ENCODE data around the gene GAREM2. TPM values are rescaled to one million over a fixed set of nuclear protein-coding genes. Genes with fewer than 3 reads are reported as not detected.

Gene GAREM2
- total and polyA plus RNA-seq, 4 donors = 0.08 to 0.28 (median 0.16) TPM

- Histone ChIP-seq H3K27me3 (ENCODE audit: control insufficient read depth in 4 of 4, insufficient read depth in 4 of 4, low read length in 3 of 4) (no peaks in the 10 kb centered on the region), H3K36me3 (ENCODE audit: control insufficient read depth in 4 of 4, insufficient read depth in 3 of 4, low read depth in 1 of 4, low read length in 3 of 4) (peaks cover 15 to 67% (median 45%) of the 10 kb centered on the region in 4 donors), H3K4me3 (ENCODE audit: low read depth in 1 of 3, low read length in 3 of 3) (no peak overlapping the region), H3K4me1 (ENCODE audit: control insufficient read depth in 4 of 4, insufficient read depth in 4 of 4, low read length in 3 of 4) (no peaks in the 10 kb centered on the region), H3K9ac (ENCODE audit: low read depth in 1 of 2, low read length in 2 of 2) (no peak overlapping the region), H3K27ac (ENCODE audit: low read depth in 1 of 2, low read length in 2 of 2) (no peak overlapping the region), H3K9me3 (ENCODE audit: control insufficient read depth in 4 of 4, low read length in 3 of 4) (no peaks in the 10 kb centered on the region)
- TF ChIP-seq EGR1 (IDR thresholded peaks at IDR 0.05; ENCODE audit: low read depth in 2 of 2) (no peak), YY1 (IDR thresholded peaks at IDR 0.05) (no peak)
- DNase-seq (ENCODE audit: low spot score) = no peak
- WGBS = 98% methylated on average over 4 of the region's 4 CpGs
Measured at GRCh38 chr2:26216587-26216986, 43.7 kb downstream of the GAREM2 start.

GRCh38 chr2:26217720-26218119 is 44.8 kb downstream of the GAREM2 start:
- peaks cover 8 to 66% (median 41%) of the 10 kb centered on the region in 4 donors for H3K36me3 ChIP-seq (ENCODE audit: control insufficient read depth in 4 of 4, insufficient read depth in 3 of 4, low read depth in 1 of 4, low read length in 3 of 4)

GRCh38 chr2:26223018-26223417 is 50.1 kb downstream of the GAREM2 start:
- DNase-seq (ENCODE audit: low spot score) = no peak
- no peak overlapping the region for H3K4me3 ChIP-seq (ENCODE audit: low read depth in 1 of 3, low read length in 3 of 3)
- H3K9ac ChIP-seq (ENCODE audit: low read depth in 1 of 2, low read length in 2 of 2) = no peak overlapping the region
- TF ChIP-seq HNF4G (IDR thresholded peaks at IDR 0.05) (no peak), JUND (IDR thresholded peaks at IDR 0.05) (no peak), NR2F2 (IDR thresholded peaks at IDR 0.05) (no peak), ZBTB33 (IDR thresholded peaks at IDR 0.05) (no peak), MAX (IDR thresholded peaks at IDR 0.05) (no peak), GABPA (IDR thresholded peaks at IDR 0.05 in 1 of 2, conservative IDR thresholded peaks at IDR 0.05 in 1 of 2) (no peak), EGR1 (IDR thresholded peaks at IDR 0.05; ENCODE audit: low read depth in 2 of 2) (no peak), YY1 (IDR thresholded peaks at IDR 0.05) (no peak), FOXA2 (IDR thresholded peaks at IDR 0.05) (no peak), REST (IDR thresholded peaks at IDR 0.05) (no peak), FOXA1 (IDR thresholded peaks at IDR 0.05) (no peak)
- H3K36me3 ChIP-seq (ENCODE audit: control insufficient read depth in 4 of 4, insufficient read depth in 3 of 4, low read depth in 1 of 4, low read length in 3 of 4) = peaks cover 2 to 37% (median 30%) of the 10 kb centered on the region in 4 donors
- no peaks in the 10 kb centered on the region for H3K9me3 ChIP-seq (ENCODE audit: control insufficient read depth in 4 of 4, low read length in 3 of 4)
- no peaks in the 10 kb centered on the region for H3K4me1 ChIP-seq (ENCODE audit: control insufficient read depth in 4 of 4, insufficient read depth in 4 of 4, low read length in 3 of 4)
- H3K27ac ChIP-seq (ENCODE audit: low read depth in 1 of 2, low read length in 2 of 2) = no peak overlapping the region
- no peaks in the 10 kb centered on the region for H3K27me3 ChIP-seq (ENCODE audit: control insufficient read depth in 4 of 4, insufficient read depth in 4 of 4, low read length in 3 of 4)
- 100% methylated on average over 1 of the region's 1 CpG for WGBS

More at GRCh38 chr2:26217720-26218119, 44.8 kb downstream of the GAREM2 start:
- H3K4me3 ChIP-seq (ENCODE audit: low read depth in 1 of 3, low read length in 3 of 3) = no peak overlapping the region
- no peaks in the 10 kb centered on the region for H3K4me1 ChIP-seq (ENCODE audit: control insufficient read depth in 4 of 4, insufficient read depth in 4 of 4, low read length in 3 of 4)
- WGBS = 96% methylated on average over 6 of the region's 6 CpGs
- DNase-seq (ENCODE audit: low spot score) = no peak
- H3K9me3 ChIP-seq (ENCODE audit: control insufficient read depth in 4 of 4, low read length in 3 of 4) = no peaks in the 10 kb centered on the region
- no peak overlapping the region for H3K27ac ChIP-seq (ENCODE audit: low read depth in 1 of 2, low read length in 2 of 2)
- no peak for TF ChIP-seq RAD21 (IDR thresholded peaks at IDR 0.05)
- no peaks in the 10 kb centered on the region for H3K27me3 ChIP-seq (ENCODE audit: control insufficient read depth in 4 of 4, insufficient read depth in 4 of 4, low read length in 3 of 4)
- H3K9ac ChIP-seq (ENCODE audit: low read depth in 1 of 2, low read length in 2 of 2) = no peak overlapping the region
